Globus pallidus (tissue), 1 donor: ENCODE results near the gene VRTN.
"Not testable (repeated sequence)": the region's sequence is repeated elsewhere in the genome, so short reads cannot be mapped to it uniquely, and the experiment has no call there.

Experiments used
- DNase-seq: peaks from one replicate; pipeline ENCODE4 v3.0.0-alpha.2; 2015; ENCODE audit warnings: low spot score

VRTN gene

GRCh38 chr14:74348241-74348734 lies at the start of gene VRTN:
TSS of gene VRTN (plus strand) at chr14:74348471. CDS start at chr14:74356784, 8,313 bp downstream.
- DNase-seq, result no peak

- no peak for DNase-seq
Measured at GRCh38 chr14:74299061-74299545, 49.2 kb upstream of the VRTN start.

GRCh38 chr14:74301594-74302151 lies 46.6 kb upstream of the VRTN start:
- no peak for DNase-seq

GRCh38 chr14:74302152-74302628 lies 46.1 kb upstream of the VRTN start:
- peak; percentile 58 for DNase-seq

GRCh38 chr14:74302634-74303569 lies 45.4 kb upstream of the VRTN start, which contains the start of gene ABCD4:
TSS of gene ABCD4 (minus strand) at chr14:74302934. CDS start at chr14:74302912, 22 bp downstream.
- DNase-seq, result peak; percentile 95

GRCh38 chr14:74308695-74309094 lies 39.6 kb upstream of the VRTN start:
- DNase-seq, result no peak

GRCh38 chr14:74309125-74310022 lies 38.9 kb upstream of the VRTN start:
- no peak for DNase-seq

GRCh38 chr14:74312161-74312560 lies 36.1 kb upstream of the VRTN start:
- DNase-seq, result no peak

GRCh38 chr14:74313601-74314000 lies 34.7 kb upstream of the VRTN start:
- no peak for DNase-seq

- DNase-seq, result no peak
Measured at GRCh38 chr14:74314576-74314975, 33.7 kb upstream of the VRTN start.

- DNase-seq, result peak; percentile 2
Measured at GRCh38 chr14:74324931-74325361, 23.3 kb upstream of the VRTN start.

GRCh38 chr14:74325446-74325845 lies 22.8 kb upstream of the VRTN start:
- no peak for DNase-seq

- DNase-seq, result no peak
Measured at GRCh38 chr14:74326369-74327152, 21.7 kb upstream of the VRTN start.

- not testable (repeated sequence) for DNase-seq
Measured at GRCh38 chr14:74329950-74330552, 18.2 kb upstream of the VRTN start.

- no peak for DNase-seq
Measured at GRCh38 chr14:74333909-74334308, 14.4 kb upstream of the VRTN start.

GRCh38 chr14:74346341-74346740 lies 1.9 kb upstream of the VRTN start:
- DNase-seq, result no peak

GRCh38 chr14:74347097-74347794 lies 1.0 kb upstream of the VRTN start:
- DNase-seq, result no peak

GRCh38 chr14:74347795-74348100 lies 523 bp upstream of the VRTN start:
- DNase-seq, result no peak

- no peak for DNase-seq
Measured at GRCh38 chr14:74348735-74349463, 628 bp downstream of the VRTN start.
